Dedifferentiated amniotic fluid mesenchymal stem cell (primary cell): ENCODE measurements around the gene ZDHHC6.
"Not testable (repeated sequence)": the region's sequence is repeated elsewhere in the genome, so short reads cannot be mapped to it uniquely, and the experiment has no call there.

Experiments used
- DNase-seq: peaks from one replicate; pipeline ENCODE4 v3.0.0-alpha.2; 2016; ENCODE audit errors: extremely low spot score

ZDHHC6 gene

DNA sequence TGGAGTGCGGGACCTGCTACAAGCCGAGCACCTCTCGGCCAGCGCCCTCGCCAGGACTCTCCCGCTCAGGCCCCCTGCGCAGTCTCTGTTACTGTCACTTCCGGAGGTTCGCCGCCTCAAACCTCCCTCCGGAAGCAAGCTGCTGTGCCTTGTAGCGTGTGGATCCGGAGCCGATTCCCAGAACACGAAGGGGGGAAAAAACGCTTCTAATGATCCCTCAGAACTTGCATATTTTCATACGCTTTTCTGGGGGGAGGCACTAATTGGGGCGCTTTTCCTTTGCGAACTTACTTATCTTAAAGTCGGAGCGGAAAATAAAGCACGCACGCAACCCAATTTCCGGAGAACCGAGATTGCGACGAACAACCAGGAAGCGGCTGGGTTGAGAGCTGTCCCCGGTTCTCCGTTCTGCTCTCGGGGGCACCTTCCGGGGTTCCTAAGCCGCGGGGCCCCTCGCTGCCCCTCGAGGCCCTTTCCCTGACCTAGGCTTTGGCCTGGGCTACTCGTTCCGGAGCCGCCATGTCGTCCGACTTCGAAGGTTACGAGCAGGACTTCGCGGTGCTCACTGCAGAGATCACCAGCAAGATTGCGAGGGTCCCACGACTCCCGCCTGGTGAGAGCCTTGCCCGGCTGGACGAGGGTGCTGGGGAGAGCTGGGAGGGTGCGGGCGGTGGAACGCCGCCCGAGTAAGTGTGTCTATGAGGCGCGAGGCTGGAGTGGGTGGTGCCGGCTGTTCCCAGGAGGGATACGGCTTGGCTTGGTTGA is at the start of gene ZDHHC6, which contains the start of gene VTI1A:
TSS of gene ZDHHC6 (minus strand) at position 60 of the 765 bp plus-strand sequence. CDS start 1,478 bp downstream, outside the sequence.
TSS of gene VTI1A (plus strand) at position 361 of the 765 bp plus-strand sequence. CDS start at position 520, 159 bp downstream.
- DNase-seq: peak; percentile 82

- DNase-seq: no peak
These were observed 46.0 kb upstream of the ZDHHC6 start for GRCh38 chr10:112492736-112493135.

- DNase-seq: no peak
These were observed 44.4 kb upstream of the ZDHHC6 start for GRCh38 chr10:112491144-112491543.

GRCh38 chr10:112490545-112490944 is 43.8 kb upstream of the ZDHHC6 start:
- no peak for DNase-seq

DNA sequence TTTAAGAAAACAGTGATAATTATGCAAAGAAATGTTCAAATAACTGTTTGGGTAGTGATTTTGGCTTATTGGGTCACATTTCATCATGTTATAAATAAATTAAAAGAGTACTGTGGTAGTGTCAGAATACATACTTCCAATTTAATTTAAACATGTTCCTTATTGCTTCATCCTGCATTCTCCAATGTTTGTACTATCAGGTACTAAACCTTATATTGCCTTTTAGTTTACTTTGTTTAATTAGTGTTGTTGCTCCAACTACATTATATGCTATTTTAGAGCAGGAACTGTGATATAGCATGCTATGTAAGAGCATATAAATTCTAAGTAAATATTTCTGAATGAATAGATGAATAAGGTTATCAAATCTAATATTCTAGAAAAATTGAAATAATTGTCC is 41.2 kb upstream of the ZDHHC6 start:
- DNase-seq: no peak

DNA sequence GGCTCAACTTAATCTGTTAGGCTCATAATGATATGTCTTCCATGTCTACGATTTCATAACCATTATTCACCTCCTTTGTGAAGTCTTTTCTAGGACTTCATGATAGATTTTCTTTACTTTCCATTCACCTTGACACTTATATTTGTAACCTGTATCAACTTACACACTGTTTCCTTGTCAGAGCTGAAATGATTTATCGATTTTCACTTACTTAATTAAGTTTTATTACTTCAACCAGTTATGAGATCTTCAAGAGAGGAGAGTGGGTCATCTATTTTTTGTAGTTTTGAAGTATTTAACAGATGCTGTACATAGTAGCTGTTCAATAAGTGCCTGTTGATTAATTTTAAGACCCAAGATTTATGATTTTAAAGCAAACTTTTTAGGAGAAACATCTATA is 37.7 kb upstream of the ZDHHC6 start:
- no peak for DNase-seq

DNA sequence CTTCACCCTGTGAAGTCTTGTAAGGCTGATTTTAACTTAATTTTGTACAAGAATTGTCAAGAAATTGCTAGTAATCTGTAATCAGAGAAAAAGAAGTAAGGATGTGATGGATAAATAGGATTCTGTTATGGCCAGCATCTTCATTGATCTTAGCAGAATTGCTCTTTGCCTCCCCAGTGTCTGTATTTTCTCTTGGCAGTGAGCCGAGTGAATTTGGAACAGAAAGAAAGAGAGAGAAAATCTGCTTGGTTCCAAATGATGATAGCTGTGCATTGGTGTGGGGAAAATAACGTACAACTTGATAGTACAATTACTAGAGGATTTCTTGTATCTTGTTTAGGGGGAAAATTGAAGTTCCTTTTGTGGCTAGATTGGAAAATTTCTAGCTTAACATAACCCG is 34.9 kb upstream of the ZDHHC6 start:
- no peak for DNase-seq

DNA sequence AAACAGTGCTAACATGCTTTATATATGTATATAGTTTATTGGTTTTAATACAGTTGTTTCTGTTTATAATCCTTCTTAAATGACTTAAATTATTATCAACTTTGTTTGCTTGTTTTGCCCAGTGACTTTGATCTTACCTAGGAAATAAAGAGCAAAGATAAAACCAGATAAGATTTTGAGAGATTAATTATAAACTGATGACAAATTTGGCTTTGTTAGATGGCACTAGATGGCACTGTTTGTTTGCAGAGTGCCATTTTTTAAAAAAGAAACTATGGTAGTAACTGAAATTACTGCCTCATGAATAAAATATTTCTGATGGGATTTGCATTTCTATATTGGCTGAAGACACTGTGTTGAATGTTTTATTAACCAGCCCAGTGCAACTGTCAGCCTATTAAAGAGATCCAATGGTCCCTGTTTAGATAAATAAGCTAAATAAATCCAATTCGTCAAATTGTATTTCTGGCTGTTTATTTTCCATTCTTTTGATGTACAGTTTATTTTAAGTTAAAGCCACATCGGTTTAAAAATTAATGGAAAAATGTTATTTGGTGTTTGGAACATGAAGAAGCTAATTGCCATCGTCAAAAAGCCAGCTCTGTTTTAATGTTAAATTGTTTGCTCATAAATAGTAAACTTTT is 29.0 kb upstream of the ZDHHC6 start:
- peak; percentile 57 for DNase-seq

DNA sequence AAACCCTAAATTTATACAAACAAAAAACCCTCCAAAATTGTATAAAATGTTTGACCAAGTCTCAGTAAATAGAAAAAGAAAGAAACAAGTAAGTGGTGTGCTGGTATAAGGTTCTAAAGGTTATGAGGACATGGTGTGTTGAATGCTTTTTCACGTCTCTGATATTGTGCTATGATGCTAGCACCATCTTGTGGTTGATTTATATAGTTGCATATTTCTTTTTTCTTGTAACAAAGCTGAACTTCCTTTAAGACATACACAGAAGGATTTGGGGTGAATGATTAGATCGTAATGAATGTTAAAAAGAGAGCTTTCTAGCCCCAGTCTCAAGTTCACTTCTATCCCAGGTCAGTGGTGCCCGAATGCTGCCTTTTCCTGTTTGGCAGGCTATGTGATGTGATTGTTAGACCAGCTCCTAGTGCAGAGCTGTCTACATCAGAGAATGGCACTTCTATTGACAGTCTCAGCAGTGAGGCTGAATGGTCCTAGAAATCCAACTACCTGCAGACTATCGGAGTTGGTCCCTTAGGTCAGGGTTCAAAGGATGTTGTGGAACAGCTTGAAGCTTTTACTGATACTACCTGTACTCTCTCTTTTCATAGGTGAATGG is 25.3 kb upstream of the ZDHHC6 start:
- peak; percentile 47 for DNase-seq

- no peak for DNase-seq
These were observed 20.9 kb upstream of the ZDHHC6 start for GRCh38 chr10:112467541-112468075.

DNA sequence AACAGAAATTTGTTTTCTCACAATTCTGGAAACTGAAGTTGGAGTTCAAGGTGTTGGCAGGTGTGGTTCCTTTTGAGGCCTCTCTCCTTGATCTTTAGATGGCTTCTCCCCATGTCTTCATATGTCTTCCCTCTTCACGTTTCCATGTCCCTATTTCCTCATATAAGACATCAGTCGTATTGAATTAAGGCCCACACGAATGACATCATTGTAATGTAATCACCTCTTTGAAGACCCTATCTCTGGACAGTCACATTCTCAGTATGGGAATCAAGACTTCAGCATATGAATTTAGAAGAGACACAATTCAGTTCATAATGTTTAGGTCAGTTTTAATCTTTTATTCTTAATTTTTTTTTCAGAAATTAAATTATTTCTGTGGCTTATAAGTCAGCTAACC is 20.1 kb upstream of the ZDHHC6 start:
- DNase-seq: no peak

- DNase-seq: no peak
These were observed 18.7 kb upstream of the ZDHHC6 start for GRCh38 chr10:112465299-112465883.

- DNase-seq: not testable (repeated sequence)
These were observed 17.4 kb upstream of the ZDHHC6 start for GRCh38 chr10:112464074-112464473.

- peak; percentile 42 for DNase-seq
These were observed 14.5 kb upstream of the ZDHHC6 start for GRCh38 chr10:112461029-112461887.

- DNase-seq: no peak
These were observed 13.7 kb upstream of the ZDHHC6 start for GRCh38 chr10:112460366-112460765.

- DNase-seq: no peak
These were observed 9.8 kb upstream of the ZDHHC6 start for GRCh38 chr10:112456533-112456932.

- DNase-seq: no peak
These were observed 8.4 kb upstream of the ZDHHC6 start for GRCh38 chr10:112454910-112455779.

- DNase-seq: no peak
These were observed 2.2 kb upstream of the ZDHHC6 start for GRCh38 chr10:112448888-112449287.

- DNase-seq: no peak
These were observed 860 bp upstream of the ZDHHC6 start for GRCh38 chr10:112447620-112447928.
